Gastroesophageal sphincter (tissue), 3 donors: ENCODE results near the gene RAPGEFL1.

Experiments used
- CTCF ChIP-seq, 4 experiments: fragments of 200-600 bp in 2 of 4; fragments of 450-650 bp in 2 of 4; sonication (generic) in 1 of 4; IDR thresholded peaks; one replicate each; pipeline ENCODE4 v1.5.1; 2017 to 2019; ENCODE audit warnings: antibody characterized with exemption in 4 of 4, mild to moderate bottlenecking in 2 of 4, moderate library complexity in 2 of 4
- EP300 ChIP-seq: sonication (generic); formaldehyde crosslinking; IDR thresholded peaks from one replicate; pipeline ENCODE4 v1.6.1; 2017; ENCODE audit warnings: antibody characterized with exemption, mild to moderate bottlenecking
- POLR2A ChIP-seq, 2 donors: fragments of 450-650 bp; IDR thresholded peaks; one replicate each; pipeline ENCODE4 v1.6.1; 2017; ENCODE audit warnings: antibody characterized with exemption in 2 of 2, mild to moderate bottlenecking in 2 of 2, moderate library complexity in 1 of 2
- POLR2AphosphoS5 ChIP-seq: sonication (generic); formaldehyde crosslinking; IDR thresholded peaks from one replicate; pipeline ENCODE4 v1.6.1; 2017; ENCODE audit warnings: antibody characterized with exemption

GRCh38 chr17:40168262-40168832 is 8.9 kb upstream of the RAPGEFL1 start:
- TF ChIP-seq CTCF (IDR thresholded peaks at IDR 0.05) (peak; percentile 87 to 94 (median 90)), EP300 (no peak), POLR2A (IDR thresholded peaks at IDR 0.05) (no peak), POLR2AphosphoS5 (no peak)
